HCT116 (cell line): ENCODE data around the gene MORC1.

Experiments used
- POLR2A ChIP-seq: IDR thresholded peaks from 2 replicates; pipeline ENCODE4 v1.7.0; 2011; ENCODE audit warnings: borderline replicate concordance; ENCODE audit not compliant: insufficient read depth, insufficient read length; ENCODE audit errors: extremely low read depth
- POLR2AphosphoS5 ChIP-seq: IDR thresholded peaks from 2 replicates; pipeline ENCODE4 v1.6.1; 2011; ENCODE audit warnings: mild to moderate bottlenecking, low read depth, low read length, moderate library complexity
- REST ChIP-seq: IDR thresholded peaks from 2 replicates; pipeline ENCODE4 v1.6.1; 2012; ENCODE audit warnings: low read depth
- TF ChIP-seq, protein P1 (sequence below), 3 experiments: fragments of 200-600 bp in 1 of 3; sonication (generic) in 1 of 3; IDR thresholded peaks in 2 of 3; conservative IDR thresholded peaks in 1 of 3; 2 replicates each; pipeline ENCODE4 v1.5.1; 2012 to 2017; ENCODE audit warnings: low read depth in 2 of 3, low read length in 2 of 3, antibody characterized with exemption in 1 of 3, borderline replicate concordance in 1 of 3, control low read depth in 1 of 3, mild to moderate bottlenecking in 1 of 3, mixed read lengths in 1 of 3, mixed run types in 1 of 3, moderate library complexity in 1 of 3; ENCODE audit not compliant: insufficient read depth in 1 of 3
- TF ChIP-seq, protein P2 (sequence below): IDR thresholded peaks from 2 replicates; pipeline ENCODE4 v1.6.1; 2012

- TF ChIP-seq, protein P1, sequence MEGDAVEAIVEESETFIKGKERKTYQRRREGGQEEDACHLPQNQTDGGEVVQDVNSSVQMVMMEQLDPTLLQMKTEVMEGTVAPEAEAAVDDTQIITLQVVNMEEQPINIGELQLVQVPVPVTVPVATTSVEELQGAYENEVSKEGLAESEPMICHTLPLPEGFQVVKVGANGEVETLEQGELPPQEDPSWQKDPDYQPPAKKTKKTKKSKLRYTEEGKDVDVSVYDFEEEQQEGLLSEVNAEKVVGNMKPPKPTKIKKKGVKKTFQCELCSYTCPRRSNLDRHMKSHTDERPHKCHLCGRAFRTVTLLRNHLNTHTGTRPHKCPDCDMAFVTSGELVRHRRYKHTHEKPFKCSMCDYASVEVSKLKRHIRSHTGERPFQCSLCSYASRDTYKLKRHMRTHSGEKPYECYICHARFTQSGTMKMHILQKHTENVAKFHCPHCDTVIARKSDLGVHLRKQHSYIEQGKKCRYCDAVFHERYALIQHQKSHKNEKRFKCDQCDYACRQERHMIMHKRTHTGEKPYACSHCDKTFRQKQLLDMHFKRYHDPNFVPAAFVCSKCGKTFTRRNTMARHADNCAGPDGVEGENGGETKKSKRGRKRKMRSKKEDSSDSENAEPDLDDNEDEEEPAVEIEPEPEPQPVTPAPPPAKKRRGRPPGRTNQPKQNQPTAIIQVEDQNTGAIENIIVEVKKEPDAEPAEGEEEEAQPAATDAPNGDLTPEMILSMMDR (IDR thresholded peaks at IDR 0.05 in 2 of 3, conservative IDR thresholded peaks at IDR 0.05 in 1 of 3; ENCODE audit: borderline replicate concordance in 1 of 3, insufficient read depth in 1 of 3, low read depth in 2 of 3, low read length in 2 of 3) = no peak
- TF ChIP-seq, protein P2, sequence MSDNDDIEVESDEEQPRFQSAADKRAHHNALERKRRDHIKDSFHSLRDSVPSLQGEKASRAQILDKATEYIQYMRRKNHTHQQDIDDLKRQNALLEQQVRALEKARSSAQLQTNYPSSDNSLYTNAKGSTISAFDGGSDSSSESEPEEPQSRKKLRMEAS = no peak
- TF ChIP-seq POLR2A = no peak
- TF ChIP-seq POLR2AphosphoS5 = no peak
- no peak for TF ChIP-seq REST
These were observed 37.0 kb upstream of the MORC1 start for GRCh38 chr3:109154979-109155378.
